WTC11 (cell line): ENCODE data around the gene FOXRED2.

ENCODE experiments used
- KAT7 ChIP-seq: sonication (generic); formaldehyde crosslinking; IDR thresholded peaks from 2 replicates; pipeline ENCODE4 v1.8.1; 2023; ENCODE audit warnings: missing genetic modification reagents, mild to moderate bottlenecking, borderline replicate concordance
- TF ChIP-seq, protein P1 (sequence below): sonication (generic); formaldehyde crosslinking; IDR thresholded peaks from 2 replicates; pipeline ENCODE4 v1.8.0; 2022; ENCODE audit warnings: mild to moderate bottlenecking, missing genetic modification reagents

DNA sequence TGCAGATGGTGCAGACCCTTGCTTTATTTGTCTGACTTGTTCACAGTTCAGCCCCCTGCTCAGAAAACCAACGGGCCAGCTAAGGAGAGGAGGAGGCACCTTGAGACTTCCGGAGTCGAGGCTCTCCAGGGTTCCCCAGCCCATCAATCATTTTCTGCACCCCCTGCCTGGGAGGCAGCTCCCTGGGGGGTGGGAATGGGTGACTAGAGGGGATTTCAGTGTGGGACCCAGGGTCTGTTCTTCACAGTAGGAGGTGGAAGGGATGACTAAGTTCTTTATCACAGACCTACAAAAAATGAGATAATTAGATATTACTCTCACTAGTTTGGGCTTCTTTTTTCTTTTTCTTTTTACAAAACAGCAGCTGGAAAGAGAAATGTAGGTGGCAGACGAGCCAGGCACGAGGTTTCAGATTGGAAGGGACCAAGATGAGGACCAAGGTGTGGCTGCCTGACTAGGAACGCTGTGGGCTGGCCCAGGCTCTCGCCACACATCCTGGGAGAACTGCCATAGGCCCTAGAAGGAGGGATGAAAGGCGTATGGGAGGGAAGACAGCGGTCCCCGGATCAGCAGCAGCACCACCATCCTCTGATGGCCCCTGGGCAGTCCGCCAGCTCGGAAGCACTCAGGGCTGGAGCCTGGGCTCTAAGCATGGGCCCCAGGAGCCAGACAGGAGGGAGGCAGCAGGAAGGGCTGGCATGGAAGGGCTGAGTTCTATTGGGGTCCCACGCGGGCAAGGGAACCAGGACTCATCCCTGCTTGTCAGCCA is 39.6 kb downstream of the FOXRED2 start:
- no peak for TF ChIP-seq KAT7 (CRISPR knock-in tag)
- TF ChIP-seq, protein P1, sequence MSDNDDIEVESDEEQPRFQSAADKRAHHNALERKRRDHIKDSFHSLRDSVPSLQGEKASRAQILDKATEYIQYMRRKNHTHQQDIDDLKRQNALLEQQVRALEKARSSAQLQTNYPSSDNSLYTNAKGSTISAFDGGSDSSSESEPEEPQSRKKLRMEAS (CRISPR knock-in tag), result no peak
